ENCODE data around the gene NT5C3A.
"Not testable (repeated sequence)": the region's sequence is repeated elsewhere in the genome, so short reads cannot be mapped to it uniquely, and the experiment has no call there.

Gene NT5C3A

DNA sequence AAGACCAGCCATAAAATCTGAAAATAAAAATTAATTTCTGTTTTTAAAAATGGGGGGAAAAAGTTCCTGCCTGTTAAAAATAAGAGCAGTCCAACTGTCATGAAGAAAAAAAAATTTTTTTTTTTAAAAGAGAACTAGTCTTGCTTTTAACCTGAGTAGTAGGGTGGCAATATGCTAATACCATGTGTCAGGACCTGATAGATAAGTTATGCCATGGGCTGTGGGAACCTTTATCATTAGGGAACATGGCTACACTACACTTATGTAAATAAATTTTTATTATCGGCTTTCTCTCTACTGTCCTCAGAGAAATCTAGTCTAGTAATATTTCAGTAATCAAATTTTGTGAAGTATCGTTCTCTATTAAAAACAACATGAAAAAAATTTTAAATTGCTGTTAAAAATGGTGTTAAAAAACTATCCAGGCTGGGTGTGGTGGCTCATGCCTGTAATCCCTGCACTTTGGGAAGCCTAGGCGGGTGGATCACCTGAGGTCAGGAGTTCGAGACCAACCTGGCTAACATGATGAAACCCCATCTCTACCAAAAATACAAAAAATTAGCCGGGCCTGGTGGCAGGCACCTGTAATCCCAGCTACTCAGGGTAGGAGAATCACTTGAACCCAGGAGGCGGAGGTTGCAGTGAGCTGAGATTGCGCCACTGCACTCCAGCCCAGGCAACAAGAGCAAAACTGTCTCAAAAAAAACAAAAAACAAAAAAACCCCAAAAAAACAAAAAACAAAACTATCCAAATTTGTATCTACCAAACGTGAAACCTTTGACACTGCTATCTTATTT is 20.7 kb downstream of the NT5C3A start:
- in situ Hi-C loops (cut with MboI; ENCODE audit: low sequenced_read_pairs), result no loop called here

DNA sequence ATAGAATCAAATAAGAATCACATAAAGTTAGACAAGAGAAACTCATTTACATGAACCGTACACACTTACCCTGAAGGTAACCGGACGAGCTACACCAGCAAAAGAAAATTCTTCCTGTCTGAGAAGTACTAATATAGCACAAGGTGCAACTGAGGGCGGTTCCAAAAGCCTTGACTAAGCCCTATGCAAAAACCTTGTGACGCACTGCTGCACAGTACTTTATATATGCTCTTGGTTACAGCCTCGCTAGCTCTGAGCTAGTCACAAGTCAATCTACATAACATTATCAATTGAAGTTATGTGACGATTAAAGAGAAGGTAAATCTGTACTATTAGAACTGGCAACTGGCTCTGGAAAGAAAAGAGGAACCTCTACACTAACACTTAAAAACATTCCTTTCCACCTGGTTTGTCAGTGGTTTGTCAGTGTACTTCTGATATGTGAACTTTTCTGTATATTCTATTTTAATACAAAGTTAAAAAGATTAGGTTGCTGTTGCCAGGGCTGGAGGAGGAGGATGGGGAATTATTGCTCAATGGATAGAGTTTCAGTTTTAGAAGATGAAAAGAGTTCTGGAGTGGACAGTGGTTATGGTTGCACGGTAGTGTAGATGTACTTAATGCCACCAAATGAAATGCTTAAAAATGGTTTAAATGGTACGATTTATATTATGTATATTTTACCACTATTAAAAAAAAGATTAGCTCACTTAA is 21.6 kb downstream of the NT5C3A start:
- in situ Hi-C loops (cut with MboI; ENCODE audit: low sequenced_read_pairs), result no loop called here

- in situ Hi-C loops (cut with MboI; ENCODE audit: low sequenced_read_pairs), result no loop called here
These were observed 22.7 kb downstream of the NT5C3A start for GRCh38 chr7:33039903-33040292.

DNA sequence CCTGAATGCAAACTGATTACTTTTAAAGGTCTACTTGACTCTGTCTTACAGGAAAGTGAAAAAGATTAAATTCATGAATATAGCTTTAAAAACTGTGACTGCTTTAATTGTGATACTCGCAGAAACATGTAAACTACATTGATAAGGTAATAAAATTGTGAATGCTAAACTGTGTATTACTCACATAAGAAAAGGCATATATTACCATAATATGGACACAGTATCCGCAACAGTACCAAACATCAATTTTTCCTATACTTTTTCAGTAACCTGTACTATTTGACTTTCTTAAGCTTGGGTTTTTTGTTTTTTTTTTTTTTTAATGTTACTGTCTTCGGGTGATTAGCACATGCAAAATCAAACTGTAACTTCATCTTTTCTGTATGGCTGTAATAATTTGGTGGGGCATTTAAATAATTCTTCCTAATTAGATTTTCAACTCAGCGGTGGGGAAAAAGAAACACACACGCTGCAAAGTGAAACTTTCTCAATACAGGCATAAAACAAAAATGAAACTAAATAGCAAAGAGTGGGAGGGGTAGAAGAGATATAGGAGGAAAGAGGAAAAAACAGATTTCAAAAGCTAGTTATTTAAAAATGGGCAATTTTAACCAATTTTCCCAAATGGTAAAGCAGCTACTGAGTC is 23.2 kb downstream of the NT5C3A start:
- in situ Hi-C loops (cut with MboI; ENCODE audit: low sequenced_read_pairs), result no loop called here

GRCh38 chr7:33038639-33039038 is 23.9 kb downstream of the NT5C3A start:
- in situ Hi-C loops (cut with MboI; ENCODE audit: low sequenced_read_pairs), result no loop called here

DNA sequence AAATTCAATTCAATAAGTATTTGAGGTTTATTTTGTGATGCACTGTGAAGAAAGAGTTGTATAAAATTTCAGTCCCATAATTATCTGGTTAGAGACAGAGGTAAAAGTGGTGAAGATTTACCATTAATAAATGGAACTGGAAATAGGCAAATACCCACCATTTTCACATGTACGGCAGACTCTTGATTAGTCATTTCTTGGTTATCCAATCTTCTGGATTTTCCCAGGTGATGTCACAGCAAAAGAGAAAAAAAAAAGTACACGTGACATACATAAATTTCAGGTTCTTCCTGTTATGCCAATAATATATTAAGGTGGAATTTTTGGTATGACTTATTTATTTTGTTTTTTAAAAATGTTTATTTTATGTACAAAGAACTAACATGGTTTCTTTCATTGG is 26.8 kb downstream of the NT5C3A start:
- in situ Hi-C loops (cut with MboI; ENCODE audit: low sequenced_read_pairs), result no loop called here

DNA sequence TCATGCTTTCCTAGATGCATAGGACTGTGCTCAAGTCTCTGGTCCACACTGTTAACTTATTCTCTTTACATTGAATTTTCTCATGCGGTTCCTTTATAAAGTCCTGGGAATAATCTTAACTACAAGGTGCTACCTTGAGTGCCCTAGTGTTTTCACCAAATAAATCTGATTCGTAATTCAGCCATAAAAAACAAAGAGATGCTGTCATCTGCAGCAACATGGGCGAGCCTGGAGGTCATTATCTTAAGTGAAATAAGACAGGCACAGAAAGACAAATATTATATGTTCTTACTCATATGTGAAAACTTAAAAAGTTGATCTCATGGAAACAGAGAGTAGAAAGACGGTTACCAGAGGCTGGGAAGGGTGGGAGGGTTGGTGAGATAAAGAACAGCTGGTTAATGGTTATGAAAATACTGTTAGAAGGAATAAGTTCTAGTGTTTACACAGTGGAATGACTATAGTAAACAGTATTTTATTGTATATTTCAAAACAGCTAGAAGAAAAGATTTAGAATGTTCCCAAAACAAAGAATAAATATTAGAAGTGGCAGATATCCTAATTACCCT is 38.3 kb downstream of the NT5C3A start:
- in situ Hi-C loops (cut with MboI; ENCODE audit: low sequenced_read_pairs), result no loop called here

GRCh38 chr7:33012364-33012763 is 50.2 kb downstream of the NT5C3A start:
- in situ Hi-C loops (cut with MboI; ENCODE audit: low sequenced_read_pairs), result no loop called here

DNA sequence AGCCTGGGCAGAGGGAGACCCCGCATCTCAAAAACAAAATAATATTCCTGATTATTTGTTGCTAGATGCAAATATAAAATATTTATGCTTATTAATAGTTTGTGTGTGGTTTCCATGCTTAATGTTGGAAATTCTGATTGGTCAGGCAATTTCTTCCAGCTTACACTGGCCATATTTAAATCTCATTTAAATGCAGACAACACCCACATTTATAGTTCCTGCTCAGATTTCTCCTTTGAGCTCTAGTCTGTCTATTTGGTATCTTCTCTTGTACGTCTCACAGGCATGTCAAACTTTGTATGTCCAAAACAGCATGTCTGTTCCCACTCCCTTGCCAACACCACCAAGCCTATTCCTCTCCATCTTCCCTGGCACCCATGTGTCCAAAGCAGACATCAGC is 52.8 kb downstream of the NT5C3A start:
- in situ Hi-C loops (cut with MboI; ENCODE audit: low sequenced_read_pairs), result no loop called here

DNA sequence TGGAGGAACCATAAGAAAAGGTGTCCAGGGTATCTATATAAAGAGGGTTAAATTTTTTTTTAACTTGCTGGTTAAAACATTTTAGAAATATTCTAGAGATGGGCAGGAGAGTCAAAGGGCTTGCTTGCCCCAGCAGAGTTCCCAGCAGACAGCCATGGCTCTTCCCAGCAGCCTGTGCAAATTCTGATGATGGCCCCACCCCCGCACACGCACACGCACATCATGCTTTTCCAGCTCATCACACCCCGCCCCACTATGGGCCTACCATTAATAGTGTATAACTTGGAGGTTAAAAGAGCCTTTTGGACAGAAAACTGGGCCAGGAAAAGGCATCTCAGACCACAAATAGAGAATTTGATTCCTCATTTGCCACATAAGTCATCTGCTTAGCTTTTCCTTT is 56.9 kb downstream of the NT5C3A start:
- in situ Hi-C loops (cut with MboI; ENCODE audit: low sequenced_read_pairs), result not testable (repeated sequence)

- in situ Hi-C loops (cut with MboI; ENCODE audit: low sequenced_read_pairs), result not testable (repeated sequence)
These were observed 57.4 kb downstream of the NT5C3A start for GRCh38 chr7:33005193-33005592.

- in situ Hi-C loops (cut with MboI; ENCODE audit: low sequenced_read_pairs), result not testable (repeated sequence)
These were observed 58.4 kb downstream of the NT5C3A start for GRCh38 chr7:33004104-33004616.

DNA sequence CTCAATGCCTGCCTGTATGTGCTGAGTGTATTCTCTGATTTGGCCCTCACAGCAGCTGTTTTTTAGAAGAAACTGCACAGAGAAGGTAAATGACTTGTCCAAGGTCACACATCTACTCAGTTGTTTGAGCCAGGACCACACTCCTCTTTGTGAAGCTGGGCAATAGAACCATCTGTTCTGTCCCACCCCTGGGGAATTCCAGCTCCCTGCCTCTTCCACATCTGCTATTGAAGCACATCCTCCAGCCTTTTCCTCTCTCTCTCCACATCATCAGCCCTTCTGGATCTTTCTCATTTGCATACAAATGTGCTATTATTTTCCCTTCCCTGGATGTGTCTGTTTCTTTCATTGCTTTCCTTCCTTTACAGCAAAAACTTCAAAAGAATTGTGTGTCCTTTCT is 59.5 kb downstream of the NT5C3A start:
- in situ Hi-C loops (cut with MboI; ENCODE audit: low sequenced_read_pairs), result not testable (repeated sequence)

- in situ Hi-C loops (cut with MboI; ENCODE audit: low sequenced_read_pairs), result not testable (repeated sequence)
These were observed 63.2 kb downstream of the NT5C3A start for GRCh38 chr7:32999380-32999779.

GRCh38 chr7:32998361-32999171 is 64.0 kb downstream of the NT5C3A start:
- in situ Hi-C loops (cut with MboI; ENCODE audit: low sequenced_read_pairs), result not testable (repeated sequence)

- in situ Hi-C loops (cut with MboI; ENCODE audit: low sequenced_read_pairs), result not testable (repeated sequence)
These were observed 64.6 kb downstream of the NT5C3A start for GRCh38 chr7:32997956-32998355.

DNA sequence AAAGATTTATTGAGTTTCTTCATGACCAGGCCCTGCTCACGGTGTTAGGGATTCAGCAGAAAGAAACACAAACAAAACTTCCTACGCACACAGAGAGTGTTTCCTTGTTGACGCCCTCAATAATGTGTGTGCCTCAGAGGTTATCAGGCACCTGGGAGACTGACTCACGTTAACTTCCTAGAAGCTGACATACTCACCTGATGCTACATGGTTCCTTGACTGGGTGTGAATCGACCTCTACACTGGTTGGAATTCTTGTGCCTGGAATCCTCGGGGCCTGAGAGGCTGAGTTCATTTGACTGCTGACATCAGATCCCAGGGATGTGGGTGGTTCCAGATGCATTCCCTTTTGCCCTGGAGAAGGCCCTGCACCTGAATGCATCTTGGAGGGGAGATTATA is 69.8 kb downstream of the NT5C3A start:
- in situ Hi-C loops (cut with MboI; ENCODE audit: low sequenced_read_pairs), result not testable (repeated sequence)

DNA sequence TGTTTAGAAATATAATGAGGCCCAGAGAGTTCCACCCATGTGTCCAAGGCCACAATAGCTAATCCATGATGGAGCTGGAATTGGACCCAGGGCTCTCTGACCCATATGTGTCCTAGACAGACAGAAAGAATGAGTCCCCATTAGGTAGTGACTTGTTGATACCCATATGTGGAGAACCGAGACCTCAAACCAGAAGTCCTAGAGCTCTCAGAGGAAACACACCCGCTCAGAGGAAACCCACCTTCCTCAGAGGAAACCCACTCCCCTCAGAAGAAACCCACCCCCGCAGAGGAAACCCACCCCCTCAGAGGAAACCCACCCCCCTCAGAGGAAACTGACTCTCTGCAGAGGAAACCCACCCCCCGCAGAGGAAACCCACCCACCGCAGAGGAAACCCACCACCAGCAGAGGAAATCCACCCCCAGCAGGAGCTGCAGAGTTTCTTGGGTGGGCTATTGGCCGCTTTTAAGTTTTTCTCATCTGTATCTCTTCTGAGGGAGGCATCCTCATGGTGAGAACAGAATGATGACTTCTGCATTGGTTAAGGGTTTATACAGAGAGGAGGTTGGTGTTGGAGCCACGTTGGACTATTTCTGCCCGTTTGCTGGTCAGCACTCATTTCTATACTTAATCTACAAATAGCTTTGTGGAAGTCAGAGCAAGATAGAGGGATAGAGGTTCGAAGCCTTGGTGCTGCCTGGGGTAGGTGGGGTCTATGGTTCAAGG is 70.4 kb downstream of the NT5C3A start:
- in situ Hi-C loops (cut with MboI; ENCODE audit: low sequenced_read_pairs), result not testable (repeated sequence)

GRCh38 chr7:32991068-32991585 is 71.4 kb downstream of the NT5C3A start:
- in situ Hi-C loops (cut with MboI; ENCODE audit: low sequenced_read_pairs), result not testable (repeated sequence)

DNA sequence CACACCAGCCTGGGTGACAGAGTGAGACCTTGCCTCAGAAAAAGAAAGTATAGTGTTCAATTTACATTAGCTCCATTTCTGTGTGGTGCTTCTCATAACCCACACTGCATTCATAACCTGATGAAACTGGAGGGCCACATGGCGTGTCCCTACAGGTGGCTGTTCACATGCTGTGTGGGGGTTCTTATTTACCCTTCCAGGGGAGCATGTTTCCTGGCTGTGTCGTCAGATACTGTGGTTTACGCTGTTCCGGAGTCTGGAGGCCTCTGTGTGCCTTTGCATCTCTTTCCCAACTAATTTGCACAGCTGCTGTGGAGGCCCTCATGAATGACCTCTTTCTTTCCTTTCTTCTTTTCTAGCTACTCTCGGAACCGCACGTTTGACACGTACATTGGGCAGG is 74.4 kb downstream of the NT5C3A start:
- in situ Hi-C loops (cut with MboI; ENCODE audit: low sequenced_read_pairs), result not testable (repeated sequence)

Measured in HL-60/S4 treated with retinoic acid at 250 ng/mL for 4 days and 3 days (cell line).